Kasumi-1 (cell line): ENCODE data around the gene GOLGA8A.
"Not testable (repeated sequence)": the region's sequence is repeated elsewhere in the genome, so short reads cannot be mapped to it uniquely, and the experiment has no call there.

Experiments used
- DNase-seq, 2 experiments: peaks; one replicate each; lab custom pipeline; 2025; lab: John Stamatoyannopoulos, UW

Gene GOLGA8A

GRCh38 chr15:34409511-34409910 is 28.1 kb downstream of the GOLGA8A start:
- DNase-seq, result not testable (repeated sequence)

- DNase-seq, result not testable (repeated sequence)
Observed at GRCh38 chr15:34408973-34409372, 28.6 kb downstream of the GOLGA8A start.

- DNase-seq, result not testable (repeated sequence)
Observed at GRCh38 chr15:34403899-34404298, 33.7 kb downstream of the GOLGA8A start.

- not testable (repeated sequence) for DNase-seq
Observed at GRCh38 chr15:34403160-34403598, 34.4 kb downstream of the GOLGA8A start.

GRCh38 chr15:34397637-34398259 is 39.9 kb downstream of the GOLGA8A start:
- not testable (repeated sequence) for DNase-seq

GRCh38 chr15:34392981-34393380 is 44.6 kb downstream of the GOLGA8A start:
- not testable (repeated sequence) for DNase-seq

GRCh38 chr15:34389594-34390086 is 48.0 kb downstream of the GOLGA8A start:
- not testable (repeated sequence) for DNase-seq
